Measurements from ENCODE around the gene PIH1D1.

- TF ChIP-seq CTCF (IDR thresholded peaks at IDR 0.05) (no peak), EP300 (IDR thresholded peaks at IDR 0.05) (no peak), POLR2AphosphoS5 (IDR thresholded peaks at IDR 0.05) (no peak)
These were observed 35.8 kb downstream of the PIH1D1 start for GRCh38 chr19:49415810-49416200.
